GM19240 (cell line): Measurements from ENCODE around the gene AOAH.
"Not testable (repeated sequence)": the region's sequence is repeated elsewhere in the genome, so short reads cannot be mapped to it uniquely, and the experiment has no call there.

Experiments used
- DNase-seq: peaks from one replicate; pipeline ENCODE4 v3.0.0; 2011; ENCODE audit warnings: low spot score; ENCODE audit not compliant: insufficient read length

Gene AOAH

GRCh38 chr7:36658335-36659171 is 65.7 kb downstream of the AOAH start:
- DNase-seq, result no peak

- no peak for DNase-seq
Measured at GRCh38 chr7:36657036-36657660, 67.1 kb downstream of the AOAH start.

- DNase-seq, result no peak
Measured at GRCh38 chr7:36654436-36654835, 69.9 kb downstream of the AOAH start.

GRCh38 chr7:36653663-36654355 is 70.5 kb downstream of the AOAH start:
- no peak for DNase-seq

GRCh38 chr7:36653008-36653662 is 71.2 kb downstream of the AOAH start:
- DNase-seq, result no peak

GRCh38 chr7:36652431-36652830 is 71.9 kb downstream of the AOAH start:
- no peak for DNase-seq

GRCh38 chr7:36651404-36651803 is 72.9 kb downstream of the AOAH start:
- DNase-seq, result no peak

- DNase-seq, result no peak
Measured at GRCh38 chr7:36650766-36651312, 73.5 kb downstream of the AOAH start.

GRCh38 chr7:36650320-36650719 is 74.0 kb downstream of the AOAH start:
- no peak for DNase-seq

GRCh38 chr7:36649319-36649718 is 75.0 kb downstream of the AOAH start:
- DNase-seq, result not testable (repeated sequence)

GRCh38 chr7:36648441-36648840 is 75.9 kb downstream of the AOAH start:
- no peak for DNase-seq

GRCh38 chr7:36644625-36645422 is 79.5 kb downstream of the AOAH start:
- no peak for DNase-seq

GRCh38 chr7:36642414-36642813 is 81.9 kb downstream of the AOAH start:
- no peak for DNase-seq

- no peak for DNase-seq
Measured at GRCh38 chr7:36642010-36642409, 82.3 kb downstream of the AOAH start.

GRCh38 chr7:36640682-36641081 is 83.6 kb downstream of the AOAH start:
- DNase-seq, result no peak

- DNase-seq, result no peak
Measured at GRCh38 chr7:36639826-36640225, 84.5 kb downstream of the AOAH start.

- no peak for DNase-seq
Measured at GRCh38 chr7:36638586-36639263, 85.6 kb downstream of the AOAH start.

- DNase-seq, result no peak
Measured at GRCh38 chr7:36638140-36638539, 86.2 kb downstream of the AOAH start.

- DNase-seq, result no peak
Measured at GRCh38 chr7:36637417-36637816, 86.9 kb downstream of the AOAH start.

GRCh38 chr7:36636126-36636525 is 88.2 kb downstream of the AOAH start:
- DNase-seq, result no peak
